SU-DHL-6 (cell line): ENCODE results near the gene DNER.

Experiments used
- EZH2phosphoT487 ChIP-seq: fragments of 200-600 bp; sonication (generic), shearing (Covaris generic); conservative IDR thresholded peaks from 2 replicates; pipeline ENCODE4 v1.6.1; 2018; ENCODE audit warnings: mild to moderate bottlenecking, antibody characterized with exemption, low read length, moderate library complexity, mixed read lengths
- TF ChIP-seq, protein P1 (sequence below): fragments of 200-600 bp; sonication (generic); IDR thresholded peaks from one replicate; pipeline ENCODE4 v1.5.1; 2017; ENCODE audit warnings: antibody characterized with exemption, mild to moderate bottlenecking, low read length, moderate library complexity; ENCODE audit not compliant: insufficient read depth, poor library complexity, severe bottlenecking

DNA sequence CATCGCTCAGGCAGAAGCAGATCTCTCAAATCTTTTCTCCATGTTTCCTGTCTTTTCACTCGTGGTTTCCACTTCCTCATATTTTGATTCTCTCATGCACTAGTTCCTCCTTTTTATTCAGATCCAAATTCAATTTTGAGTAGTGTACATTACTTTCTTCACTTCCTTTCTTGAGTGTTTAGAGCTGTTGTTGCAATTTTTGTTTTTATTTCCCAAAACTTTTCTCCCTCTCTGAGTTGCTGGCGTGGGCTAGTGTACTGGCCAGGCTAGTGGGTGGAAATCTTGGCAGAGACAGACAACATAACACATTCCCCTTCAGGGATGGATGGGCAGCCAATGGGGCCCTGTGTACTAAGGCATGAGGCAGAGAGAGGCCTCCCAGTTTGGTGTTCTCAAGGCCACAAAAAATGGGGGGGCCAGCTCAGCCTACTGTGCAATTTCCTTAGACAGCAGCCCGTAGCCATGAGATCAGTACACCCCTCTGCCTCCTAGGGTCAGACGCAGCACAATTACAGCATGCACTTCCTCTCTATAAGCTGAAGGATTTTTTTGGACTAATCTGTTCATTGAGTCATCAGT lies 298.1 kb downstream of the DNER start:
- TF ChIP-seq, protein P1, sequence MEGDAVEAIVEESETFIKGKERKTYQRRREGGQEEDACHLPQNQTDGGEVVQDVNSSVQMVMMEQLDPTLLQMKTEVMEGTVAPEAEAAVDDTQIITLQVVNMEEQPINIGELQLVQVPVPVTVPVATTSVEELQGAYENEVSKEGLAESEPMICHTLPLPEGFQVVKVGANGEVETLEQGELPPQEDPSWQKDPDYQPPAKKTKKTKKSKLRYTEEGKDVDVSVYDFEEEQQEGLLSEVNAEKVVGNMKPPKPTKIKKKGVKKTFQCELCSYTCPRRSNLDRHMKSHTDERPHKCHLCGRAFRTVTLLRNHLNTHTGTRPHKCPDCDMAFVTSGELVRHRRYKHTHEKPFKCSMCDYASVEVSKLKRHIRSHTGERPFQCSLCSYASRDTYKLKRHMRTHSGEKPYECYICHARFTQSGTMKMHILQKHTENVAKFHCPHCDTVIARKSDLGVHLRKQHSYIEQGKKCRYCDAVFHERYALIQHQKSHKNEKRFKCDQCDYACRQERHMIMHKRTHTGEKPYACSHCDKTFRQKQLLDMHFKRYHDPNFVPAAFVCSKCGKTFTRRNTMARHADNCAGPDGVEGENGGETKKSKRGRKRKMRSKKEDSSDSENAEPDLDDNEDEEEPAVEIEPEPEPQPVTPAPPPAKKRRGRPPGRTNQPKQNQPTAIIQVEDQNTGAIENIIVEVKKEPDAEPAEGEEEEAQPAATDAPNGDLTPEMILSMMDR, result no peak
- no peak for TF ChIP-seq EZH2phosphoT487
